HepG2 (cell line): ENCODE measurements around the gene ZCCHC3. TPM values are rescaled to one million over a fixed set of nuclear protein-coding genes. Genes with fewer than 3 reads are reported as not detected.

Source experiments
- ARNT ChIP-seq: fragments of 450-650 bp; IDR thresholded peaks from 2 replicates; pipeline ENCODE4 v1.6.1; 2017
- ATF7-NPFF ChIP-seq: sonication (generic); formaldehyde crosslinking; IDR thresholded peaks from 2 replicates; pipeline ENCODE4 v1.8.1; 2023; ENCODE audit warnings: mild to moderate bottlenecking, low read depth, missing genetic modification reagents, moderate library complexity
- MTA3 ChIP-seq: sonication (generic); formaldehyde crosslinking; IDR thresholded peaks from 2 replicates; pipeline ENCODE4 v1.4.0; 2020; ENCODE audit warnings: missing genetic modification reagents
- POLR2A ChIP-seq, 2 experiments: IDR thresholded peaks; 2 replicates each; pipeline ENCODE4 v1.6.1; 2011; ENCODE audit warnings: low read depth in 2 of 2, low read length in 2 of 2, mild to moderate bottlenecking in 1 of 2, moderate library complexity in 1 of 2; ENCODE audit not compliant: insufficient read depth in 1 of 2
- RARA ChIP-seq: IDR thresholded peaks from 2 replicates; pipeline ENCODE4 v1.6.1; 2016; ENCODE audit warnings: missing genetic modification reagents, missing compliant biosample characterization
- ZBTB42 ChIP-seq: sonication (generic); formaldehyde crosslinking; IDR thresholded peaks from 2 replicates; pipeline ENCODE4 v1.5.0; 2020; ENCODE audit warnings: mild to moderate bottlenecking, missing genetic modification reagents
- ZNF264 ChIP-seq: sonication (generic); formaldehyde crosslinking; IDR thresholded peaks from 2 replicates; pipeline ENCODE4 v1.4.0; 2020; ENCODE audit warnings: missing genetic modification reagents
- ZNF382 ChIP-seq: sonication (generic); formaldehyde crosslinking; IDR thresholded peaks from 2 replicates; pipeline ENCODE4 v1.5.0; 2020; ENCODE audit warnings: missing genetic modification reagents, mild to moderate bottlenecking, borderline replicate concordance
- ZNF484 ChIP-seq: sonication (generic); formaldehyde crosslinking; IDR thresholded peaks from 2 replicates; pipeline ENCODE4 v1.5.1; 2020; ENCODE audit warnings: mild to moderate bottlenecking, low read depth, missing genetic modification reagents, borderline replicate concordance
- ZNF549 ChIP-seq: sonication (generic); formaldehyde crosslinking; IDR thresholded peaks from 2 replicates; pipeline ENCODE4 v1.5.0; 2020; ENCODE audit warnings: missing genetic modification reagents
- polyA plus RNA-seq, 8 experiments: library from polyadenylated mRNA; depleted of rRNA in 3 of 8; stranded (reverse) in 7 of 8; unstranded in 1 of 8; fragments of >200 nt; fragmentation: Illumina TruSeq in 4 of 8; extraction: Trizol in 4 of 8; gene quantifications; 2 replicates each; pipeline versions ENCODE4 v1.2.1 to v1.2.3, GENCODE V29; 2011 to 2016; ENCODE audit warnings: low read depth in 4 of 8, missing spikeins in 1 of 8, mixed read lengths in 1 of 8; ENCODE audit not compliant: insufficient read depth in 1 of 8
- total RNA-seq, 5 experiments: library from RNA; depleted of rRNA; stranded (reverse); fragments of >200 nt; fragmentation: Illumina TruSeq; extraction: Trizol; gene quantifications; 2 replicates each; pipeline ENCODE4 v1.2.3, GENCODE V29; 2016; ENCODE audit warnings: low read depth in 1 of 5
- TF ChIP-seq, protein P1 (sequence below): IDR thresholded peaks from 2 replicates; pipeline ENCODE4 v1.6.1; 2012; ENCODE audit warnings: low read length, improper control_type of control experiment
- TF ChIP-seq, protein P2 (sequence below): sonication (generic); formaldehyde crosslinking; IDR thresholded peaks from 2 replicates; pipeline ENCODE4 v1.4.0; 2020; ENCODE audit warnings: missing genetic modification reagents
- TF ChIP-seq, protein P3 (sequence below): IDR thresholded peaks from 2 replicates; pipeline ENCODE4 v1.6.1; 2018; ENCODE audit warnings: missing genetic modification reagents, mild to moderate bottlenecking, missing compliant biosample characterization
- TF ChIP-seq, protein P4 (sequence below): sonication (generic); formaldehyde crosslinking; IDR thresholded peaks from 2 replicates; pipeline ENCODE4 v1.4.0; 2020; ENCODE audit warnings: missing genetic modification reagents
- TF ChIP-seq, protein P5 (sequence below), 2 experiments: fragments of 450-650 bp in 1 of 2; sonication (generic) in 1 of 2; formaldehyde crosslinking in 1 of 2; IDR thresholded peaks; 2 replicates each; pipeline versions ENCODE4 v1.6.1 to v1.8.0; 2016 to 2022; ENCODE audit warnings: antibody characterized with exemption in 1 of 2, mild to moderate bottlenecking in 1 of 2, missing genetic modification reagents in 1 of 2

The ZCCHC3 gene
- total and polyA plus RNA-seq, 2 of the 13 experiments (the other 11 are each of a cell fraction or from before 2014, with no cell fraction given), result 46.6 to 63.0 TPM

DNA sequence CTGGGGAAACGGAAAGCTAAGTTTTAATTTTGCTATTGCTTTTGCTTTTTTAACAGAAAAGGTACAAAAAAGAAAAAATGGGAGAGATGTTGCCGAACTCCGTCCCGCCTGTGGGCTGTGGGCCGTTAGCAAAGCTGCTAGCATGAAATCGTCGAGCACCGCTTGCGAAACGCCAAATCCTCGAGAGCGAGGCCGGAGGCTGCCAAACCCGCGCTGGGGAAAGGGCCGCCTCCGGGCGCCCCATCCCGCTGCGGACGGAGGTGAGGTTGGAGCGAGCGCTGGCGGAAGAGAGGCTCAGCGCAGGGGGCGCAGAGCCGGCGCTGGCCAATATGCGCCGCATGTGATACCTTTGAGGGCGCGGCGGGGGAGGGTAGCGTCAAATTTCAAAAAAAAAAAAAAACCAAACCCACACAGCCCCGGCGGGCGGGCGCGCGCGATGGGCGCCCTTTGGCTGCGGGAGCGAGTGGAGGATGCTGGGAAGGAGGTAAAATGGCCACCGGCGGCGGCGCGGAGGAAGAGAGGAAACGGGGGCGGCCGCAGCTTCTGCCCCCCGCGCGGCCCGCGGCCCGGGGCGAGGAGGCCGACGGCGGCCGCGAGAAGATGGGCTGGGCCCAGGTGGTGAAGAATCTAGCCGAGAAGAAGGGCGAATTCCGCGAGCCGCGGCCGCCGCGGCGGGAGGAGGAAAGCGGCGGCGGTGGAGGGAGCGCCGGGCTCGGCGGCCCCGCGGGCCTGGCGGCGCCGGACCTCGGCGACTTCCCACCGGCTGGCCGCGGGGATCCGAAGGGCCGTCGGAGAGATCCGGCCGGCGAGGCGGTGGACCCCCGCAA, at the start of gene ZCCHC3 (continued):
- TF ChIP-seq, protein P1, sequence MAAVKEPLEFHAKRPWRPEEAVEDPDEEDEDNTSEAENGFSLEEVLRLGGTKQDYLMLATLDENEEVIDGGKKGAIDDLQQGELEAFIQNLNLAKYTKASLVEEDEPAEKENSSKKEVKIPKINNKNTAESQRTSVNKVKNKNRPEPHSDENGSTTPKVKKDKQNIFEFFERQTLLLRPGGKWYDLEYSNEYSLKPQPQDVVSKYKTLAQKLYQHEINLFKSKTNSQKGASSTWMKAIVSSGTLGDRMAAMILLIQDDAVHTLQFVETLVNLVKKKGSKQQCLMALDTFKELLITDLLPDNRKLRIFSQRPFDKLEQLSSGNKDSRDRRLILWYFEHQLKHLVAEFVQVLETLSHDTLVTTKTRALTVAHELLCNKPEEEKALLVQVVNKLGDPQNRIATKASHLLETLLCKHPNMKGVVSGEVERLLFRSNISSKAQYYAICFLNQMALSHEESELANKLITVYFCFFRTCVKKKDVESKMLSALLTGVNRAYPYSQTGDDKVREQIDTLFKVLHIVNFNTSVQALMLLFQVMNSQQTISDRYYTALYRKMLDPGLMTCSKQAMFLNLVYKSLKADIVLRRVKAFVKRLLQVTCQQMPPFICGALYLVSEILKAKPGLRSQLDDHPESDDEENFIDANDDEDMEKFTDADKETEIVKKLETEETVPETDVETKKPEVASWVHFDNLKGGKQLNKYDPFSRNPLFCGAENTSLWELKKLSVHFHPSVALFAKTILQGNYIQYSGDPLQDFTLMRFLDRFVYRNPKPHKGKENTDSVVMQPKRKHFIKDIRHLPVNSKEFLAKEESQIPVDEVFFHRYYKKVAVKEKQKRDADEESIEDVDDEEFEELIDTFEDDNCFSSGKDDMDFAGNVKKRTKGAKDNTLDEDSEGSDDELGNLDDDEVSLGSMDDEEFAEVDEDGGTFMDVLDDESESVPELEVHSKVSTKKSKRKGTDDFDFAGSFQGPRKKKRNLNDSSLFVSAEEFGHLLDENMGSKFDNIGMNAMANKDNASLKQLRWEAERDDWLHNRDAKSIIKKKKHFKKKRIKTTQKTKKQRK, result no peak
- TF ChIP-seq ATF7-NPFF (CRISPR knock-in tag), result peak; percentile 96
- no peak for TF ChIP-seq ZNF549
- no peak; the same call in 1 of the 2 replicates for TF ChIP-seq ZNF484 (CRISPR knock-in tag)
- TF ChIP-seq ZNF264, result peak; percentile 99
- TF ChIP-seq, protein P2, sequence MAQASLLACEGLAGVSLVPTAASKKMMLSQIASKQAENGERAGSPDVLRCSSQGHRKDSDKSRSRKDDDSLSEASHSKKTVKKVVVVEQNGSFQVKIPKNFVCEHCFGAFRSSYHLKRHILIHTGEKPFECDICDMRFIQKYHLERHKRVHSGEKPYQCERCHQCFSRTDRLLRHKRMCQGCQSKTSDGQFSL, result peak; percentile 80; the same call in 1 of the 2 replicates
- TF ChIP-seq, protein P3, sequence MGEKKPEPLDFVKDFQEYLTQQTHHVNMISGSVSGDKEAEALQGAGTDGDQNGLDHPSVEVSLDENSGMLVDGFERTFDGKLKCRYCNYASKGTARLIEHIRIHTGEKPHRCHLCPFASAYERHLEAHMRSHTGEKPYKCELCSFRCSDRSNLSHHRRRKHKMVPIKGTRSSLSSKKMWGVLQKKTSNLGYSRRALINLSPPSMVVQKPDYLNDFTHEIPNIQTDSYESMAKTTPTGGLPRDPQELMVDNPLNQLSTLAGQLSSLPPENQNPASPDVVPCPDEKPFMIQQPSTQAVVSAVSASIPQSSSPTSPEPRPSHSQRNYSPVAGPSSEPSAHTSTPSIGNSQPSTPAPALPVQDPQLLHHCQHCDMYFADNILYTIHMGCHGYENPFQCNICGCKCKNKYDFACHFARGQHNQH, result peak; percentile 100
- TF ChIP-seq ZNF382 (CRISPR knock-in tag), result no peak
- TF ChIP-seq ZBTB42 (CRISPR knock-in tag), result peak; percentile 98
- no peak for TF ChIP-seq ARNT
- TF ChIP-seq, protein P4, sequence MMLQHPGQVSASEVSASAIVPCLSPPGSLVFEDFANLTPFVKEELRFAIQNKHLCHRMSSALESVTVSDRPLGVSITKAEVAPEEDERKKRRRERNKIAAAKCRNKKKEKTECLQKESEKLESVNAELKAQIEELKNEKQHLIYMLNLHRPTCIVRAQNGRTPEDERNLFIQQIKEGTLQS (CRISPR knock-in tag), result peak; percentile 74
- TF ChIP-seq RARA (CRISPR knock-in tag), result peak; percentile 87
- TF ChIP-seq MTA3 (CRISPR knock-in tag), result no peak
- TF ChIP-seq POLR2A (IDR thresholded peaks at IDR 0.05; ENCODE audit: insufficient read depth in 1 of 2, low read depth in 2 of 2, low read length in 2 of 2), result peak; percentile 82 to 86
- TF ChIP-seq, protein P5, sequence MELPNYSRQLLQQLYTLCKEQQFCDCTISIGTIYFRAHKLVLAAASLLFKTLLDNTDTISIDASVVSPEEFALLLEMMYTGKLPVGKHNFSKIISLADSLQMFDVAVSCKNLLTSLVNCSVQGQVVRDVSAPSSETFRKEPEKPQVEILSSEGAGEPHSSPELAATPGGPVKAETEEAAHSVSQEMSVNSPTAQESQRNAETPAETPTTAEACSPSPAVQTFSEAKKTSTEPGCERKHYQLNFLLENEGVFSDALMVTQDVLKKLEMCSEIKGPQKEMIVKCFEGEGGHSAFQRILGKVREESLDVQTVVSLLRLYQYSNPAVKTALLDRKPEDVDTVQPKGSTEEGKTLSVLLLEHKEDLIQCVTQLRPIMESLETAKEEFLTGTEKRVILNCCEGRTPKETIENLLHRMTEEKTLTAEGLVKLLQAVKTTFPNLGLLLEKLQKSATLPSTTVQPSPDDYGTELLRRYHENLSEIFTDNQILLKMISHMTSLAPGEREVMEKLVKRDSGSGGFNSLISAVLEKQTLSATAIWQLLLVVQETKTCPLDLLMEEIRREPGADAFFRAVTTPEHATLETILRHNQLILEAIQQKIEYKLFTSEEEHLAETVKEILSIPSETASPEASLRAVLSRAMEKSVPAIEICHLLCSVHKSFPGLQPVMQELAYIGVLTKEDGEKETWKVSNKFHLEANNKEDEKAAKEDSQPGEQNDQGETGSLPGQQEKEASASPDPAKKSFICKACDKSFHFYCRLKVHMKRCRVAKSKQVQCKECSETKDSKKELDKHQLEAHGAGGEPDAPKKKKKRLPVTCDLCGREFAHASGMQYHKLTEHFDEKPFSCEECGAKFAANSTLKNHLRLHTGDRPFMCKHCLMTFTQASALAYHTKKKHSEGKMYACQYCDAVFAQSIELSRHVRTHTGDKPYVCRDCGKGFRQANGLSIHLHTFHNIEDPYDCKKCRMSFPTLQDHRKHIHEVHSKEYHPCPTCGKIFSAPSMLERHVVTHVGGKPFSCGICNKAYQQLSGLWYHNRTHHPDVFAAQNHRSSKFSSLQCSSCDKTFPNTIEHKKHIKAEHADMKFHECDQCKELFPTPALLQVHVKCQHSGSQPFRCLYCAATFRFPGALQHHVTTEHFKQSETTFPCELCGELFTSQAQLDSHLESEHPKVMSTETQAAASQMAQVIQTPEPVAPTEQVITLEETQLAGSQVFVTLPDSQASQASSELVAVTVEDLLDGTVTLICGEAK (IDR thresholded peaks at IDR 0.05), result no peak
- TF ChIP-seq, protein P5 (CRISPR knock-in tag; IDR thresholded peaks at IDR 0.05), result peak; percentile 96
